Activated CD4-positive, alpha-beta T cell treated with anti-CD3 and anti-CD28 coated beads, Interleukin-2, amount 10 ng/mL, durations not matched to agents 24 days and 14 days (primary cell): ENCODE results near the gene HSD17B1. TPM values are rescaled to one million over a fixed set of nuclear protein-coding genes. Genes with fewer than 3 reads are reported as not detected.

Experiments used
- DNase-seq: peaks from one replicate; pipeline ENCODE4 v3.0.0; 2022
- H3K27ac Mint-ChIP-seq: one replicate; pipeline ENCODE4 v1.8.0; 2022; ENCODE audit warnings: mild to moderate bottlenecking, mixed read lengths
- H3K27me3 Mint-ChIP-seq: one replicate; pipeline ENCODE4 v1.8.0; 2022; ENCODE audit warnings: mixed read lengths
- H3K36me3 Mint-ChIP-seq: one replicate; pipeline ENCODE4 v1.8.0; 2022; ENCODE audit warnings: low read depth, mild to moderate bottlenecking, mixed read lengths
- H3K4me1 Mint-ChIP-seq: one replicate; pipeline ENCODE4 v1.8.0; 2021; ENCODE audit warnings: mixed read lengths
- H3K4me3 Mint-ChIP-seq: one replicate; pipeline ENCODE4 v1.8.0; 2022; ENCODE audit warnings: mild to moderate bottlenecking, moderate library complexity, mixed read lengths
- H3K9me3 Mint-ChIP-seq: one replicate; pipeline ENCODE4 v1.8.0; 2021; ENCODE audit warnings: mixed read lengths
- intact Hi-C: fragments of 100-400 bp; cut with micrococcal nuclease; formaldehyde crosslinking; loops from one replicate; pipeline ENCODE4 v1.15.1; 2023
- total RNA-seq: library from RNA; stranded (reverse); gene quantifications from 2 replicates; pipeline ENCODE4 v1.2.3, GENCODE V29; 2022

HSD17B1 gene
- total RNA-seq, 1 donor from 2014 or later, result 0.42 TPM

DNA sequence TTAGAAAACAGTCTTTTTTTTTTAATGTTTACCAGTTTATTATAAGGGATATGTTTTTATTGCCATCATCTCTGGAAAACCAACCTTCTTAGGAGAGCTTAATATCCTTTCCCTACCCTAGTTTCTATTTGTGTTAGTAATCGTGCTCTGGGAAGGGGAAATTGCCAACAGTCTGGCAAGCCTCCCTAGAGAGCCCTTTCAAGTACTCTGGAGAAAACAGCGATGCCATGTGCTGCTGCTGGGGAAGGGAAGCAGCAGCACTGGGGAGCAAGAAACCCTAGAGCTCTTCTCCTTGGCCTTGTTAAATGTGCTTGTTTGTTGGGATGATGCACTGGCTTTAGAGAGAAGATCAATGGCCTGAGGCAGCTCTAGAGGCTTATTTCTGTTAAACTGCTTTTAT lies 46.2 kb downstream of the HSD17B1 start:
- Mint-ChIP-seq H3K27ac (no peak overlapping the region), H3K9me3 (no peaks in the 10 kb centered on the region), H3K27me3 (no peaks in the 10 kb centered on the region), H3K36me3 (peaks cover 15% of the 10 kb centered on the region), H3K4me3 (no peak overlapping the region), H3K4me1 (peaks cover 3% of the 10 kb centered on the region)
- DNase-seq, result no peak
- intact Hi-C loops, result no loop called here

DNA sequence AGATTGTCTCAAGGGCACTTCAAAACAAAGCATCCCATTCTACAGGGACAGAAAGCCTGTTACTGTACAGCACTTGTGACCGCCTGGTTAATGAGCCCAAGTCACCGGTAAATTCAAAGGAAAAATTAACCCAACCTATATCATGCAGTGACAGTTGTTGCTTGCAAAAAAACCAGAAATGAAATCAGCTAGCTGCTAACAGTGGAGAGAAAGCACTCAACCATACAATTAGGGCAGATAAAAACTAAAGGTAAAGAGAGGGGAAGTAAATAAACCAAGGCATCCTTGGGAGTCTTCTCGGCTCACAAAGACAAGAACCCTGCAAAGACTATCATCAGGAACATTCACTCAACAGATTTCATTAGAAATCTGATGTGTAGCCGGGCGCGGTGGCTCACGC lies 50.6 kb downstream of the HSD17B1 start:
- intact Hi-C loops, result loop anchor here (10.0 kb wide), 1 partner anchor 161 kb away; the partner anchor contains the start of gene RAMP2
- no peak overlapping the region for H3K27ac Mint-ChIP-seq
- no peak overlapping the region for H3K4me3 Mint-ChIP-seq
- no peak for DNase-seq
- H3K9me3 Mint-ChIP-seq, result no peaks in the 10 kb centered on the region
- peaks cover 19% of the 10 kb centered on the region for H3K36me3 Mint-ChIP-seq
- H3K4me1 Mint-ChIP-seq, result peaks cover 24% of the 10 kb centered on the region
- H3K27me3 Mint-ChIP-seq, result no peaks in the 10 kb centered on the region

Other genes starting within 250 kb of the HSD17B1 start
- gene STAT3, start 164.5 kb upstream of the HSD17B1 start, total RNA-seq, result 252 and 258 TPM in 2 replicates
- gene CAVIN1, start 129.7 kb upstream of the HSD17B1 start, total RNA-seq, result 2.4 and 2.7 TPM in 2 replicates
- 16.9 and 18.8 TPM in 2 replicates for gene ATP6V0A1, start 94.0 kb upstream of the HSD17B1 start, total RNA-seq
- 20.4 and 20.7 TPM in 2 replicates for gene NAGLU, start 16.7 kb upstream of the HSD17B1 start, total RNA-seq
- gene COASY, start 9.2 kb downstream of the HSD17B1 start, total RNA-seq, result 97.7 and 109 TPM in 2 replicates
- 67.8 and 72.6 TPM in 2 replicates for gene MLX, start 14.2 kb downstream of the HSD17B1 start, total RNA-seq
- 29.1 and 31.1 TPM in 2 replicates for gene PSMC3IP, start 24.8 kb downstream of the HSD17B1 start, total RNA-seq
- 35.8 and 38.3 TPM in 2 replicates for gene RETREG3, start 56.5 kb downstream of the HSD17B1 start, total RNA-seq
- 99.9 and 100 TPM in 2 replicates for gene TUBG1, start 56.8 kb downstream of the HSD17B1 start, total RNA-seq
- gene TUBG2, start 106.4 kb downstream of the HSD17B1 start, total RNA-seq, result 11.8 and 12.9 TPM in 2 replicates
- 0.77 and 1.1 TPM in 2 replicates for gene PLEKHH3, start 124.1 kb downstream of the HSD17B1 start, total RNA-seq
- gene CCR10, start 128.9 kb downstream of the HSD17B1 start, total RNA-seq, result 0.17 and 0.75 TPM in 2 replicates
- gene CNTNAP1, start 129.6 kb downstream of the HSD17B1 start, total RNA-seq, result 3.0 and 3.2 TPM in 2 replicates
- 39.5 and 39.6 TPM in 2 replicates for gene EZH1, start 192.1 kb downstream of the HSD17B1 start, total RNA-seq
- gene RAMP2, start 208.3 kb downstream of the HSD17B1 start, total RNA-seq, result not detected in 2 replicates
- 89.5 and 93.7 TPM in 2 replicates for gene VPS25, start 220.5 kb downstream of the HSD17B1 start, total RNA-seq
- gene WNK4, start 227.7 kb downstream of the HSD17B1 start, total RNA-seq, result 0.12 TPM in 2 replicates
- 50.4 and 50.7 TPM in 2 replicates for gene COA3, start 245.8 kb downstream of the HSD17B1 start, total RNA-seq
- gene CNTD1, start 245.9 kb downstream of the HSD17B1 start, total RNA-seq, result not detected in 2 replicates